ENCODE measurements around the gene MAN1C1.

The MAN1C1 gene

DNA sequence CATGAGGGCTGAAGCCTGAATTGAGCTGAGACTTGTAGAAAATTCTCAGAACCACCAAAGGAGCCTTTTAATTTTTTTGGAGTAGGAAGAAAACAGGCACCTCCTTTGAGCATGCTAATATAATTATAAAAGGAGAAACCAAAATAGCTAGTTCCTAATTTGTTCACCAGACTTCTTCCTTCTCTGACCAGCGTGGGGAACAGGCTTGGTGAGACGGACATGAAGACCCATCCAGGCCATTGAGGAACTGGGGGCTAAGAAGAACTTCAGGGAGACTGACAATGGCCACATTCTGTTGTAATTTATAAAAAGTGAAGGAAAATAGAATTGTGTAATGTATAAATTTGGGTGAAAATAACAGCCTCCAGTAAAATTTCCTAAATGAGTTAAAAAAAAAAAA is 62.6 kb downstream of the MAN1C1 start:
- Histone ChIP-seq H3K4me1 (ENCODE audit: control insufficient read depth, insufficient read depth, low read length) (no peaks in the 10 kb centered on the region), H3K4me2 (ENCODE audit: low read length) (no peak overlapping the region), H3K9ac (ENCODE audit: low read depth, low read length) (no peak overlapping the region), H3K27me3 (ENCODE audit: control insufficient read depth, insufficient read depth, low read length) (peaks cover 60% of the 10 kb centered on the region), H3K9me3 (replicated peaks; ENCODE audit: low read length) (no peaks in the 10 kb centered on the region), H3K4me3 (ENCODE audit: low read length) (no peak overlapping the region), H3K36me3 (ENCODE audit: insufficient read depth, low read length) (no peaks in the 10 kb centered on the region)

DNA sequence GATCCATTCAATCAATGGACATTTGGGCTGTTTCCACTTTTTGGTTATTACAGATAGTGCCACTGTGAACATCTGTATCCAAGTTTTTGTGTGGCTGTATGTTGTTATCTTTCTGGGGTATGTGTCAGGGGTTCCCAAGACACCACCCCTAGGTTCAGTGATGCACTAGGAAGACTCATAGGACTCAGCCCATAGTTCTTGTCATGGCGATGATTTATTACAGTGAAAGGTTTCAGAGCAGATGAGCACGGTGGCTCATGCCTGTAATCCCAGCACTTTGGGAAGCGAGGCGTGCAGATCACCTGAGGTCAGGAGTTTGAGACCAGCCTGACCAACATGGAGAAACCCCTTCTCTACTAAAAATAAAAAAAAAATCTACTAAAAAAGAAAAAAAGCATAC is 64.1 kb downstream of the MAN1C1 start:
- peaks cover 69% of the 10 kb centered on the region for H3K27me3 ChIP-seq (ENCODE audit: control insufficient read depth, insufficient read depth, low read length)
- H3K4me3 ChIP-seq (ENCODE audit: low read length), result no peak overlapping the region
- H3K9me3 ChIP-seq (replicated peaks; ENCODE audit: low read length), result no peaks in the 10 kb centered on the region
- no peaks in the 10 kb centered on the region for H3K36me3 ChIP-seq (ENCODE audit: insufficient read depth, low read length)
- no peak overlapping the region for H3K4me2 ChIP-seq (ENCODE audit: low read length)
- no peaks in the 10 kb centered on the region for H3K4me1 ChIP-seq (ENCODE audit: control insufficient read depth, insufficient read depth, low read length)
- no peak overlapping the region for H3K9ac ChIP-seq (ENCODE audit: low read depth, low read length)

DNA sequence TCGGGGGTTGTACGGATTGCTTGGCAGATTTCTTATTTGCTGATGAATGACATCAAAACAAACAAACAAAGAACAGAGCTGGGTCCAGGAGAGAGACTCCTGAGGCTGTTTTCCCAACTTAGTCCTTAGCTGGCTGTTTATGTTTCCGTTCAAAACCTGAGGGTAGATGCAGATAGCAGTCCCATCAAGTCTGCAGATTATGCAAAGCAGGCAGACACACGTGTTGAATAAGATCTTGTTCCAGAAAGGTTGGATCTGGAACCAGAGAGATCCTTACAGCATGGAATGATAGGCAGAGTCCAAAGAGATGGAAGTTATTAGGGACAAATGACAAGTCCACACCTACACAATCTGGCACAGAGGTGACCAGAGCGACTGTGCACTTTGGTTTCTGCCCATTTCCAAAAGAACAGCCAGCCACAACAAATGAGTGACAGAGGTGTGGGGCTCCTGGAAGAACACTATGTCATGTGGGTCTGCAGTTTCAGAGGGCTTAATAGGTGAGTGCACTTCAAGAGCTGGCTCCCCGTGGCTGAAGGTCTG is 65.5 kb downstream of the MAN1C1 start:
- no peaks in the 10 kb centered on the region for H3K9me3 ChIP-seq (replicated peaks; ENCODE audit: low read length)
- H3K9ac ChIP-seq (ENCODE audit: low read depth, low read length), result no peak overlapping the region
- H3K27me3 ChIP-seq (ENCODE audit: control insufficient read depth, insufficient read depth, low read length), result peaks cover 67% of the 10 kb centered on the region
- no peak overlapping the region for H3K4me2 ChIP-seq (ENCODE audit: low read length)
- no peaks in the 10 kb centered on the region for H3K36me3 ChIP-seq (ENCODE audit: insufficient read depth, low read length)
- no peaks in the 10 kb centered on the region for H3K4me1 ChIP-seq (ENCODE audit: control insufficient read depth, insufficient read depth, low read length)
- no peak overlapping the region for H3K4me3 ChIP-seq (ENCODE audit: low read length)

DNA sequence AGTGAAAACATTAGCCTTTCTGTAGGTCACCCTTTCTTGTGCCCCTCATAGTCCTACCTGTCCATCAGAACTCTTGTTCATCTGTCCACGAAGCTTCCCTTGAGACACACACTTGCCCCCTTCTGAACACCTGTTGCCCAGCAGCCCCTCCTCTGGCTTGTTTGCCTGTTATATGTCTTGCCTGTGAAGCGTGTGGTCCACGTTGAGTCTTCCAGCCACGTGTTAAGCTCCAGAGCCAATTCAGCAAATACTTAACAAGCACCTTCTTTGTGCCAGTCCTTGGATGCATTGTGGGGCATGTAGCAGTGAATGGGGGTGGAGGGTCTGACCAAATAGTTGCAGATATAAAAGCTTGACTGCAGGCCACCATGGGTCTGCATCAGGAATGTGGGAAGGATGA is 66.6 kb downstream of the MAN1C1 start:
- Histone ChIP-seq H3K36me3 (ENCODE audit: insufficient read depth, low read length) (no peaks in the 10 kb centered on the region), H3K4me3 (ENCODE audit: low read length) (no peak overlapping the region), H3K4me2 (ENCODE audit: low read length) (no peak overlapping the region), H3K4me1 (ENCODE audit: control insufficient read depth, insufficient read depth, low read length) (no peaks in the 10 kb centered on the region), H3K9me3 (replicated peaks; ENCODE audit: low read length) (no peaks in the 10 kb centered on the region), H3K9ac (ENCODE audit: low read depth, low read length) (no peak overlapping the region), H3K27me3 (ENCODE audit: control insufficient read depth, insufficient read depth, low read length) (peaks cover 67% of the 10 kb centered on the region)

DNA sequence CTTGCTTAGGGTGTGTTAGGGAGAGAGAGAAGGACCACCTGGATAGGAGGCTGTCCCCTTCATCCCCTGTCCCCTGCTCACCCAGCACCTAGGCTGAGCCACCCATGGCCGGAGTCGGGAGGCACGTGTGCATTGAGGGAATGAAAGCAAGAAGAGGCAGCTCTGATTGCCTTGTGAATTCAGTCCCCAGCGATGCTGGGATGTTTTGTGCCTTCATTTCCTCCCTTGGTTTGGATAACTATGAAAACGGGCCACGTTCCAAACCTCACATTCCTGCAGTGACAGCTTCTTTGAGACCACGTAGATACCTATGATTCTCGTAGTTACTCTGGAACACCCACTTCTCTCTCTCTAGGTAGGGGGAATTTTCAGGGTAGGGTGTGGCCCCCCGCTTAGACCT is 67.1 kb downstream of the MAN1C1 start:
- Histone ChIP-seq H3K36me3 (ENCODE audit: insufficient read depth, low read length) (no peaks in the 10 kb centered on the region), H3K27me3 (ENCODE audit: control insufficient read depth, insufficient read depth, low read length) (peaks cover 67% of the 10 kb centered on the region)

DNA sequence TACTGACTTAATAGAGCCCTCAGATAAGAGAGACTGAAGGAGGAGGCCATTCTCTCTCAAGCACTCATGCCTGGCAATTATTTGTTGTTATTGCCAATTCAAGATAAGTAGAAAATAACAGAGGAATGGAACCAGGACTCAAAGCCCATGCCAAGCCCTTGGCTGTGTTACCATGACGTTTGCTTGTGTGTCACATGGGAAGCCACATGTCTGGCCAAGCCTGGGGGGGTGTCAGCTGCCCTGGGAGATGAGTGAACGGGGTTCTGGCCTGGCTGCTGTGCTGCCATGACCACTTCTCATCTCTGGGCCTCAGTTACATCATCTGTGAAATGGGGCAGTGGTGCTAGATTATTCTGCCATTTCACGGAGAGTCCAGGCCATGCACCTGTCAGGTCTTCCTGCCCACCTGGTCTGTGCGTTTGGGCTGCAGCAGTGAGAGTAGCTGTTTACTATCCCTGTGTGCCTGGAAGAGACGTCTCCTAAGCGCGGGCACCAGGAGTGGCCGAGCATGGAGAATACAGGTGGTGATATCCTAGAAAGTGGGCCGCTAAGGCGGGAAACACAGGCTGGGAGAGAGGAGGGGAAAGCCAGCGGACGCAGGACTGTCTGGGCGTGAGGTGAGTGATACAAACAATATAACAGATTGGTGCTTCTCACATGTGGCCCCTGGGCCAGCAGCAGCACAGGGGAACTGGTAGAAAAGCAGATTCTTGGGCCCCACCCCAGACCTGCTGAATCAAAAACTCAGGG is 67.8 kb downstream of the MAN1C1 start:
- Histone ChIP-seq H3K9me3 (replicated peaks; ENCODE audit: low read length) (no peaks in the 10 kb centered on the region), H3K9ac (ENCODE audit: low read depth, low read length) (no peak overlapping the region), H3K4me1 (ENCODE audit: control insufficient read depth, insufficient read depth, low read length) (no peaks in the 10 kb centered on the region), H3K27me3 (ENCODE audit: control insufficient read depth, insufficient read depth, low read length) (peaks cover 68% of the 10 kb centered on the region), H3K36me3 (ENCODE audit: insufficient read depth, low read length) (no peaks in the 10 kb centered on the region), H3K4me3 (ENCODE audit: low read length) (no peak overlapping the region), H3K4me2 (ENCODE audit: low read length) (no peak overlapping the region)

More for the DNA sequence above, 67.1 kb downstream of the MAN1C1 start:
- Histone ChIP-seq H3K9me3 (replicated peaks; ENCODE audit: low read length) (no peaks in the 10 kb centered on the region), H3K4me1 (ENCODE audit: control insufficient read depth, insufficient read depth, low read length) (no peaks in the 10 kb centered on the region), H3K9ac (ENCODE audit: low read depth, low read length) (no peak overlapping the region), H3K4me2 (ENCODE audit: low read length) (no peak overlapping the region), H3K4me3 (ENCODE audit: low read length) (no peak overlapping the region)

DNA sequence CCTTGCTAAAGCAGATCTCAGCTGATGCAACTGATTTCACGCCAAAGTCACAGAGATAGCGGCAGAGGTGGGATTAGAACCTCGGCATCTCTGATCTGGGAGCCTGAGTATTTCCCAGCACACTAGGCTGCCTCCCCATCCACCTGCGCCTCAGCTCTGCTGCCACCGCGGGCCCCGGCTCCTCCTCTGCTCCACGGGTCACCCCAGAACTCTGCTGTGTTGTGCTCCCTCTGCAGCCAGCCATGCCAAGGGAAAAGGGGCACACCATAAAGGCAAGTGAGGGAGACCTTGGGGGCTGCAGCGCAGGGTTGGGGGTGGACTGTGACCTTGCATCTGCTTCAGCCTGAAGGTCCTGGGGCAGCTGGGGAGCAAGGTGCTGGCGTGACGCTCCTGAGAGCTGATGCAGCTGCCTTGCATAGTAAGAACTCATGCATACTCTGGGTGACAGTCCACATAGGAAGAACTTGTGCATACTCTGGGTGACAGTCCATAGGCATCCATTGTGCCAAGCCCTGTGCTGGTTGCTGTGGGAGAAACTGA is 68.7 kb downstream of the MAN1C1 start:
- H3K36me3 ChIP-seq (ENCODE audit: insufficient read depth, low read length), result no peaks in the 10 kb centered on the region
- H3K4me1 ChIP-seq (ENCODE audit: control insufficient read depth, insufficient read depth, low read length), result no peaks in the 10 kb centered on the region
- no peak overlapping the region for H3K4me2 ChIP-seq (ENCODE audit: low read length)
- peaks cover 72% of the 10 kb centered on the region for H3K27me3 ChIP-seq (ENCODE audit: control insufficient read depth, insufficient read depth, low read length)
- no peak overlapping the region for H3K9ac ChIP-seq (ENCODE audit: low read depth, low read length)
- no peak overlapping the region for H3K4me3 ChIP-seq (ENCODE audit: low read length)
- H3K9me3 ChIP-seq (replicated peaks; ENCODE audit: low read length), result no peaks in the 10 kb centered on the region

DNA sequence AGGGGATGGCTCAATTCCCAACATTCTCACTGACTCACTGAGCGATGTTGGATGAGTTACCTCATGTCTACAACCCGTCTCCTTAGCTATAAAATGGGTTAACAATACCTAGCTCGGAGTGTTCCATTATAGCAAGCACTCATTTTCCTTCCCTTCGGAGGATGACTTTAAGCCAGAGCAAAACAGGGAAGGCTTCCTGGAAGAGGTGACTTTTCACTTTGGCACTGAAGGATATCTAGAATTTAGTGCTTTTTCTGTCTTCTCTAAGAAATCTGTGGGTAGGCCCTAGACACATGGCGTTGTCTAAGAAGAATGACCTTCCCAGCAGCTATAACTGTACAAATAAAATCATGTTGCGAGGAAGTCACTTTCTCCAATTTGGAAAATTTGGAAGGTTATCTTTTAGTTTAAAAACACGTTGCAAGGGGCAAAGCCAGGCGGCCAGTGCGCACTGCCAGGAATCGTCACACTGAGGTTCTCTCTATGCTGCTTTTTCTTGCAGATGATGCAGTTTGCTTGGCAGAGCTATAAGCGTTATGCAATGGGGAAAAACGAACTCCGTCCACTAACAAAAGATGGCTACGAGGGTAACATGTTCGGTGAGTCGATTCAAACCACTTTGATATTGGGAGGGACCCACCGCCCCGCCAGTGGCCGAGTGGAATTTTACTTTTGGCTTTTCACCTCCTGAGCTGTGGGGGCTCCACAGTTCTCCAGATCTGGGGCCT is 69.5 kb downstream of the MAN1C1 start:
- no peak overlapping the region for H3K9ac ChIP-seq (ENCODE audit: low read depth, low read length)
- H3K4me1 ChIP-seq (ENCODE audit: control insufficient read depth, insufficient read depth, low read length), result no peaks in the 10 kb centered on the region
- H3K4me2 ChIP-seq (ENCODE audit: low read length), result no peak overlapping the region
- H3K9me3 ChIP-seq (replicated peaks; ENCODE audit: low read length), result no peaks in the 10 kb centered on the region
- no peaks in the 10 kb centered on the region for H3K36me3 ChIP-seq (ENCODE audit: insufficient read depth, low read length)
- peaks cover 72% of the 10 kb centered on the region for H3K27me3 ChIP-seq (ENCODE audit: control insufficient read depth, insufficient read depth, low read length)
- H3K4me3 ChIP-seq (ENCODE audit: low read length), result no peak overlapping the region

DNA sequence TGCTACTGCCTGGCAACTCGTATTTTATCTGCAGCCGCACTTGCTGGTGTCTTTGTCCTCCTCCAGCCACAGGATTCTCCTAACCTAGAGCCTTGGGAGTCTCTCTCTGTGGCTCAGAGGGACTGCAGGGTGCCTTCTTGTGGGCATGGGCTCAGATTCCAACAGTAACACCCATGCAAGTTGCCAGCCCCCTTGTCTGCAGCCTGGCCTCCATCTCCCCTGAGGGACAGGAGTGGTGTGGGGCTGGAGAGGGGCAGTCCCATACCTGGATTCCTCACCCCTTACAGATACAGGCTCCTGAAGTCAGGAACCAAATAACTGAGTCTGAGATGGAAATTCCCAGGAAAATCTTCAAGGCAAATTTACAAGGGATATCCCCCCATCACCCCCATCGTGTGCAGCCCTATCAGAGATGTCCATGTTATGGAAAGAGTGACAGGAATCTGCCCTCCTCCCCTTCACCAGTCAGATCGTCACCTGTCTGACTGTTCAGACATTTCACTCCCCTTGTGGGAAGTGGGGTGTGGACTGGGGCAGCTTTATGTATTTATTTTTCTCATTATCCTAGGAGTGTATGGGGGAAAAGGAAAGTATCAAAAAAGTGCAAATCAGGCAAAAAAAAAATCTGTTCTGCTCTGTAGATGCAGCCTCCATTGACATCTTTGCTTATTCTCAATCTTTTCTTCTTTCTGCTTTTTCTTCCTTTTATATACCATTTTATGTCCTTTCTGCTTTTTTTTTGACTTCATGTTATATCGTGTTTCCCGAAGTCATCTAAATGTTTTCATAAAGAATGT is 70.8 kb downstream of the MAN1C1 start:
- Histone ChIP-seq H3K4me2 (ENCODE audit: low read length) (no peak overlapping the region), H3K27me3 (ENCODE audit: control insufficient read depth, insufficient read depth, low read length) (peaks cover 64% of the 10 kb centered on the region), H3K9ac (ENCODE audit: low read depth, low read length) (no peak overlapping the region), H3K9me3 (replicated peaks; ENCODE audit: low read length) (no peaks in the 10 kb centered on the region), H3K4me1 (ENCODE audit: control insufficient read depth, insufficient read depth, low read length) (no peaks in the 10 kb centered on the region), H3K4me3 (ENCODE audit: low read length) (no peak overlapping the region), H3K36me3 (ENCODE audit: insufficient read depth, low read length) (no peaks in the 10 kb centered on the region)

DNA sequence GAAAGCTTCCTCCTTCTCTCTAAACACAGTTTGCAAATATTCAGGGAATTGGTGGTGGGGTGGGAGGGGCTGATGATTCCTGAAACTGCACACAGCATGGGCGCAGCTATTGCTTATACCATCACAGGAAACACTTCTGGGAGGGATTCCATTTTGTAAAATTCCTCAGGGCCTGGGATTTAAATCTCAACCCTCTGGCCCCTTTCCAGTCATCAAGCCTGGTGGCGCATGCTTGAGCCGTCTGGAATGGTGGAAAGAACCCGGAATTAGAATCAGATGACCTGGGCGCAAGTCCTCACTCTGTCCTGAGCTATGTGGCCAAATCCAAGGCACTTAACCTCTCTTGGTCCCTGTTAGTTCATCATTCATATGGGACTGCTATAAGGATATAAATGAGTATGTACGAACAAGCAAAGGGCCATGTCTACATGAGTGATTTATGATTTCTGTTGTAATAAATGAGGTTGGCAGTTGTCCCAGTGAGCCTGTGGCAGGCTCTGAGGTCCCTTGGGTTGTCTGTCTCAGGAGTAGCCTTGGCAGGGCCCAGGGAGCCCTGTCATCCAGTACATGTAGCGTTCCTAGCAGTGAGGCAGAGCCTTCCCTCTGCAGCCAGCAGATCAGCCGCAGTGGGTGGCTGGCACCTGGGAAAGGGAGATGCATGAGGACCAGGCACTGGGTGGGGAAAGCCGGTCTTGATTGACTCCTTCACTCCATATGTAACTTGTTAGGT is 72.0 kb downstream of the MAN1C1 start:
- H3K4me3 ChIP-seq (ENCODE audit: low read length), result no peak overlapping the region
- H3K9ac ChIP-seq (ENCODE audit: low read depth, low read length), result no peak overlapping the region
- no peaks in the 10 kb centered on the region for H3K9me3 ChIP-seq (replicated peaks; ENCODE audit: low read length)
- peaks cover 58% of the 10 kb centered on the region for H3K27me3 ChIP-seq (ENCODE audit: control insufficient read depth, insufficient read depth, low read length)
- H3K4me1 ChIP-seq (ENCODE audit: control insufficient read depth, insufficient read depth, low read length), result no peaks in the 10 kb centered on the region
- no peaks in the 10 kb centered on the region for H3K36me3 ChIP-seq (ENCODE audit: insufficient read depth, low read length)
- no peak overlapping the region for H3K4me2 ChIP-seq (ENCODE audit: low read length)
